Stomach smooth muscle (tissue), 2 donors: ENCODE data around the gene TCIRG1.

Experiments used
- H3K27ac ChIP-seq: one replicate; pipeline ENCODE4 v1.7.0; 2013; ENCODE audit warnings: mild to moderate bottlenecking, low read length, inconsistent platforms
- H3K27me3 ChIP-seq, 2 donors: one replicate each; pipeline ENCODE4 v1.7.0; 2013; ENCODE audit warnings: low read length in 2 of 2; ENCODE audit not compliant: insufficient read depth in 2 of 2, control insufficient read depth in 1 of 2
- H3K36me3 ChIP-seq, 2 donors: one replicate each; pipeline ENCODE4 v1.7.0; 2013; ENCODE audit warnings: low read length in 2 of 2; ENCODE audit not compliant: control insufficient read depth in 2 of 2, insufficient read depth in 2 of 2
- H3K4me1 ChIP-seq: one replicate; pipeline ENCODE4 v1.7.0; 2013; ENCODE audit warnings: low read length; ENCODE audit not compliant: control insufficient read depth, insufficient read depth
- H3K4me3 ChIP-seq, 2 donors: one replicate each; pipeline ENCODE4 v1.7.0; 2013; ENCODE audit warnings: low read length in 2 of 2
- H3K9ac ChIP-seq, 2 donors: one replicate each; pipeline ENCODE4 v1.7.0; 2013; ENCODE audit warnings: low read length in 2 of 2, mild to moderate bottlenecking in 1 of 2
- H3K9me3 ChIP-seq, 2 donors: one replicate each; pipeline ENCODE4 v1.7.0; 2013; ENCODE audit warnings: low read length in 2 of 2; ENCODE audit not compliant: control insufficient read depth in 2 of 2
- donor health status: healthy.
- donor health status: Pancreatic carcinoma.

TCIRG1 gene

GRCh38 chr11:68021167-68021787 lies 17.5 kb upstream of the TCIRG1 start:
- peaks cover 0 to 8% of the 10 kb centered on the region in 2 donors for H3K9me3 ChIP-seq
- H3K9ac ChIP-seq: no peak overlapping the region
- H3K4me3 ChIP-seq: no peak overlapping the region
- H3K4me1 ChIP-seq: no peaks in the 10 kb centered on the region
- no peak overlapping the region for H3K27ac ChIP-seq
- H3K27me3 ChIP-seq: no peaks in the 10 kb centered on the region
- peaks cover 3 to 4% of the 10 kb centered on the region in 2 donors for H3K36me3 ChIP-seq

GRCh38 chr11:68022531-68022930 lies 16.3 kb upstream of the TCIRG1 start:
- Histone ChIP-seq H3K4me1 (no peaks in the 10 kb centered on the region), H3K4me3 (no peak overlapping the region), H3K27me3 (no peaks in the 10 kb centered on the region), H3K36me3 (peaks cover 3 to 4% of the 10 kb centered on the region in 2 donors), H3K9ac (no peak overlapping the region), H3K9me3 (peaks cover 0 to 8% of the 10 kb centered on the region in 2 donors), H3K27ac (no peak overlapping the region)

- Histone ChIP-seq H3K4me3 (no peak overlapping the region), H3K36me3 (peaks cover 3 to 4% of the 10 kb centered on the region in 2 donors), H3K27me3 (no peaks in the 10 kb centered on the region), H3K4me1 (peaks cover 4% of the 10 kb centered on the region), H3K27ac (no peak overlapping the region), H3K9ac (no peak overlapping the region), H3K9me3 (peaks cover 0 to 8% of the 10 kb centered on the region in 2 donors)
Measured at GRCh38 chr11:68024508-68024907, 14.3 kb upstream of the TCIRG1 start.

GRCh38 chr11:68025047-68025446 lies 13.8 kb upstream of the TCIRG1 start:
- no peaks in the 10 kb centered on the region for H3K27me3 ChIP-seq
- H3K36me3 ChIP-seq: peaks cover 3 to 4% of the 10 kb centered on the region in 2 donors
- peaks cover 0 to 8% of the 10 kb centered on the region in 2 donors for H3K9me3 ChIP-seq
- no peak overlapping the region for H3K27ac ChIP-seq
- peaks cover 9% of the 10 kb centered on the region for H3K4me1 ChIP-seq
- H3K4me3 ChIP-seq: no peak overlapping the region
- no peak overlapping the region for H3K9ac ChIP-seq

- Histone ChIP-seq H3K4me1 (peaks cover 17% of the 10 kb centered on the region), H3K9me3 (peaks cover 0 to 8% of the 10 kb centered on the region in 2 donors), H3K9ac (no peak overlapping the region), H3K27me3 (no peaks in the 10 kb centered on the region), H3K36me3 (peaks cover 3 to 4% of the 10 kb centered on the region in 2 donors), H3K4me3 (no peak overlapping the region), H3K27ac (no peak overlapping the region)
Measured at GRCh38 chr11:68026391-68027105, 12.3 kb upstream of the TCIRG1 start.

GRCh38 chr11:68027667-68028066 lies 11.2 kb upstream of the TCIRG1 start:
- Histone ChIP-seq H3K4me1 (peaks cover 27% of the 10 kb centered on the region), H3K9me3 (peaks cover 0 to 8% of the 10 kb centered on the region in 2 donors), H3K9ac (no peak overlapping the region), H3K36me3 (peaks cover 3 to 4% of the 10 kb centered on the region in 2 donors), H3K4me3 (no peak overlapping the region), H3K27ac (no peak overlapping the region), H3K27me3 (no peaks in the 10 kb centered on the region)

GRCh38 chr11:68028802-68029545 lies 9.9 kb upstream of the TCIRG1 start:
- peak overlapping the region in 1 of 2 donors; percentile 93 for H3K4me3 ChIP-seq
- H3K36me3 ChIP-seq: peaks cover 12 to 13% of the 10 kb centered on the region in 2 donors
- H3K27me3 ChIP-seq: no peaks in the 10 kb centered on the region
- H3K9me3 ChIP-seq: peaks cover 0 to 8% of the 10 kb centered on the region in 2 donors
- H3K4me1 ChIP-seq: peaks cover 27% of the 10 kb centered on the region
- no peak overlapping the region for H3K27ac ChIP-seq
- peak overlapping the region in 1 of 2 donors; percentile 42 for H3K9ac ChIP-seq

GRCh38 chr11:68030318-68031143 lies 8.3 kb upstream of the TCIRG1 start, which contains the start of gene NDUFS8:
TSS of gene NDUFS8 (plus strand) at chr11:68030681. CDS start at chr11:68032152, 1,471 bp downstream.
- Histone ChIP-seq H3K4me1 (peaks cover 27% of the 10 kb centered on the region), H3K4me3 (peak within 1 kb of the TSS; percentile 93 to 96), H3K9ac (peak within 1 kb of the TSS; percentile 95 to 98), H3K9me3 (no peaks in the 10 kb centered on the region), H3K27me3 (no peaks in the 10 kb centered on the region), H3K27ac (peak within 1 kb of the TSS; percentile 84), H3K36me3 (peaks cover 12% of the 10 kb centered on the region in 2 donors)

- H3K36me3 ChIP-seq: peaks cover 12% of the 10 kb centered on the region in 2 donors
- H3K9ac ChIP-seq: peak overlapping the region; percentile 95 to 98
- no peaks in the 10 kb centered on the region for H3K9me3 ChIP-seq
- H3K27ac ChIP-seq: peak overlapping the region; percentile 84
- peaks cover 27% of the 10 kb centered on the region for H3K4me1 ChIP-seq
- H3K27me3 ChIP-seq: no peaks in the 10 kb centered on the region
- H3K4me3 ChIP-seq: peak overlapping the region; percentile 93 to 96
Measured at GRCh38 chr11:68031144-68031464, 7.7 kb upstream of the TCIRG1 start.

- H3K9me3 ChIP-seq: no peaks in the 10 kb centered on the region
- H3K4me1 ChIP-seq: peaks cover 28% of the 10 kb centered on the region
- H3K27ac ChIP-seq: peak overlapping the region; percentile 84
- H3K4me3 ChIP-seq: peak overlapping the region in 1 of 2 donors; percentile 93
- H3K9ac ChIP-seq: peak overlapping the region; percentile 55 to 98
- H3K36me3 ChIP-seq: peaks cover 12 to 14% of the 10 kb centered on the region in 2 donors
- no peaks in the 10 kb centered on the region for H3K27me3 ChIP-seq
Measured at GRCh38 chr11:68032003-68032402, 6.8 kb upstream of the TCIRG1 start.
